Activated CD8-positive, alpha-beta memory T cell treated with anti-CD3 and anti-CD28 coated beads for 36 hours (primary cell): ENCODE measurements around the gene B3GAT1. TPM values are rescaled to one million over a fixed set of nuclear protein-coding genes. Genes with fewer than 3 reads are reported as not detected.
"Not testable (repeated sequence)": the region's sequence is repeated elsewhere in the genome, so short reads cannot be mapped to it uniquely, and the experiment has no call there.

Experiments used
- CTCF ChIA-PET: fragments of 350-600 bp; sonication (Branson Sonifier 250); formaldehyde crosslinking; loops from one replicate; lab custom pipeline; 2021; ENCODE audit warnings: antibody characterized with exemption; lab: Charles Lee
- POLR2A ChIA-PET: fragments of 350-600 bp; sonication (Branson Sonifier 250); formaldehyde crosslinking; loops from one replicate; lab custom pipeline; 2021; ENCODE audit warnings: antibody characterized with exemption; lab: Charles Lee
- total RNA-seq, 2 experiments: library from RNA; stranded (reverse); gene quantifications; one replicate each; pipeline ENCODE4 v1.2.3, GENCODE V29; 2021

Gene B3GAT1
- total RNA-seq, 2 experiments from 2014 or later = 0.15 to 0.19 TPM

- CTCF ChIA-PET = no interaction called here
- POLR2A ChIA-PET = no interaction called here
Measured at GRCh38 chr11:134346976-134347350, 65.1 kb downstream of the B3GAT1 start.

- POLR2A ChIA-PET = no interaction called here
- CTCF ChIA-PET = interaction anchor here (1.0 kb wide), 1 partner anchor 11 kb away, joined by 3 read pairs; no protein-coding TSS in a partner anchor
Measured at GRCh38 chr11:134346101-134346975, 65.7 kb downstream of the B3GAT1 start.

- CTCF ChIA-PET = interaction anchor here (1.0 kb wide), 1 partner anchor 10 kb away, joined by 3 read pairs; no protein-coding TSS in a partner anchor
Measured at GRCh38 chr11:134345237-134345550, 66.8 kb downstream of the B3GAT1 start.

GRCh38 chr11:134344497-134345236 is 67.4 kb downstream of the B3GAT1 start:
- POLR2A ChIA-PET = not testable (repeated sequence)
- CTCF ChIA-PET = interaction anchor here (1.0 kb wide), 1 partner anchor 9 kb away, joined by 3 read pairs; no protein-coding TSS in a partner anchor

More at GRCh38 chr11:134345237-134345550, 66.8 kb downstream of the B3GAT1 start:
- POLR2A ChIA-PET = no interaction called here

- ChIA-PET POLR2A (no interaction called here), CTCF (no interaction called here)
Measured at GRCh38 chr11:134343646-134344045, 68.4 kb downstream of the B3GAT1 start.

DNA sequence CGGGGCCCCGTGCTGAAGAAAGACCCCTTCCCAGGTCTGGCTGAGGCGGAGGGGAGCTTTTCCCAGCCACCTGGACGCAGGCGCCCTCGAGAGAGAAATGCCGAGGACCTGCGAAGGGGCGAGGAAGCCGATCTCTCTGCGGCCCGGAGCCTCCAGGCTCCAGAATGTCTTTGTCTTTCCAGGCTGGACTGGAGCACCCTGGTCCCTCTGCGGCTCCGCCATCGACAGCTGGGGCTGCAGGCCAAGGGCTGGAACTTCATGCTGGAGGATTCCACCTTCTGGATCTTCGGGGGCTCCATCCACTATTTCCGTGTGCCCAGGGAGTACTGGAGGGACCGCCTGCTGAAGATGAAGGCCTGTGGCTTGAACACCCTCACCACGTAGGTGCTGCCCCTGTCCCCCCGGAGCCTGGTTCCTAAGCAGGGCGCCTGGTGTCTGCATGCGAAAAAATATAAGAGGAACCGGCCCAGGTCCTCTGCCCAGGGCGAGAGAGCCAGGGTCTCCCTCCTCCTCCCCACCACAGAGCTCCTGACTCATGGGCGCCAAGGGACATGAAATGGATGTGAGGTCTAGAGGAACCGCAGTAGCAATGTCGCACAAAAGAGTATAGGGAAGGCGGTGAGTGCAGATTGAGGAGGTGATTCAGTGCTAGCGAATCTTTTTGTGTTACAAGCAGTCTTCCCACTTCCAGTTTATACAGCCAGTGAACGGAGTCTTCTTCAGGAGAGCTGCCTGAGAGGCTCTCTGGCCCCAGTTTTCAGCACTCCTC is 69.3 kb downstream of the B3GAT1 start:
- ChIA-PET POLR2A (no interaction called here), CTCF (no interaction called here)

DNA sequence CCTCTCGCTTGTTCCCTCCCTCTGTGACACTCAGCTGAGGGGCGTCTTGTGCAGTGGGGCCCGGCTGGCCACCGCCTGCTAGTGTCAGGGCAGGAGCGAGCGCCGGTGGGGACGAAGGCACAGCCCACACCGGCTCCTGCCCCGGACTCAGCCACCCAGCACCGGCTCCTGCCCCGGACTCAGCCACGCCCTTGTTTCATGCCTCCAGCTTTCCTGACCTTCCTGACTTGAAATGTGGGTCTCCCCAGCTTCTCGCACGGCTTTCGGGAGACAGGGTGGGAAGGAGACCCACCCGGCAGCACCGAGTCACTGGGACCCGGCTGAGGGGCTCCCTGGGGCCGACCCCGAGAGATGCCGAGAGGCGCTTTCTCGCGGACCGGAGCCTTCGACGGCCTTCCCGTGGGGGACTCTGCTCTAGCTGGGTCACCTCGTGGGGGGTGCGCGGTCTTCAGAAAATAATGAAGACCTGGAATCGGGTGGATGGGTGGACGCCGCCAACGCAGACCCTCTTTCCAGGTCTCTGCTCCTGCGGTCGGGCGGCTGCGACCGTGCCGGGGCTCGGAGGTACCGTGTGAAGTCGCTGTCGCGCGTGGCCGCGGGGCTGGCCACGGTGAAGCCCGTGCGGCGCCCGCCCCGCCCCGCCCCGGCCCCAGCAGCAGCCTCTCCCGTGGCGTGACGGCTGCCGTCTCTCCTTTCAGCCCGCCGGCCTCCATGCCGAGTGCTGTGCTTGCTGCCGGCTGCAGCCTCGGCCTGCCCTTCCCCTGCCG is 70.1 kb downstream of the B3GAT1 start:
- ChIA-PET POLR2A (interaction anchor here (0.7 kb wide), 1 partner anchor 131 kb away, joined by 3 read pairs; no protein-coding TSS in a partner anchor), CTCF (interaction anchor here (0.6 kb wide), 1 partner anchor 16 kb away, joined by 3 read pairs; no protein-coding TSS in a partner anchor)

DNA sequence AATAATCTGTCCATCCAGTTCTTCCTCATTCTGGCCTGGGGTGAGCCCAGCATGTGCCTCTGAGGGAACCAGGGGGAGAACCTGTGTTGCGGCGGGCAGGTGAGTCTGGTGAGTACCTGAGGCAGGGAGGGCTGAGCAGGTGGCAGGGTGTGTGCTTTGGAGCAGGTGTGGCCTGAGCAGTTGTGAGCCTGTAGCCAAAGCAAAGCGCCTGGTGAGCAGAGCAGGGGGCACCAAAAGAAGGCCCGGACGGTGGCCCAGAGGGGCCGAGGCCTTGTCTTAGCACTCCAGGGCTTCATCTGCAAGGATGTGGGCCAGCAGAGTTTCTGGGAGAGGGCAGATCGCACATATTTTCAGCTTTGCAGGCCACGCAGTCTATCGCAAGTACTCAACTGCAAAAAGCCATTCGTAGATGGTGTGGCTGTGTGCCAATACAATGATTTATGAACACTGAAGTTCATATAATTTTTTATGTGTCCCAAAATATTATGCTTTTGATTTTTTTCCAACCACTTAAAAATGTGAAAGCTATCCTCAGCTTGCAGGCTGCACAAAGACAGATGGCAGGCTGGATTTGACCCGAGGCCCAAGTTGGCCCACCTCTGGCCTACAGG is 71.6 kb downstream of the B3GAT1 start:
- ChIA-PET POLR2A (no interaction called here), CTCF (no interaction called here)

DNA sequence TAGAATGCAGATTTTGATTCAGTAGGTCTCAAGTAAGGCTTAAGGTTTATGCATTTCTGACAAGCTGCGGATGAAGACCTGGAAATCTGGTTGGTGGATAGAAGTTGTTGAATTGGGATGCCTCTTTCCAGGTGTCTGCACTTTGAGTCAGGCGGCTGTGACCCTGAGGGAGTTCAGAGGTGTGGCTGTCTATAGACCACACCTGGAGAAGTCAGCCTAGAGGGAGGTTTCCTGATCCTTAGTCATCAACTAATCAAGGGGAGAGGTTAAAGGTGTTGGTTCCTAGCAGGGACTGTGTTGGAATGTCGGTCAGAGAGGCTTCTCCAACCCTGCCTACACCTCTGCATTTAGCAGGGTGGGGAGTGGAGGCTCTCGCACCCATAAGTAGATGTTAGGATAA is 72.3 kb downstream of the B3GAT1 start:
- ChIA-PET POLR2A (no interaction called here), CTCF (no interaction called here)

- CTCF ChIA-PET = no interaction called here
- POLR2A ChIA-PET = no interaction called here
Measured at GRCh38 chr11:134338654-134339053, 73.4 kb downstream of the B3GAT1 start.

DNA sequence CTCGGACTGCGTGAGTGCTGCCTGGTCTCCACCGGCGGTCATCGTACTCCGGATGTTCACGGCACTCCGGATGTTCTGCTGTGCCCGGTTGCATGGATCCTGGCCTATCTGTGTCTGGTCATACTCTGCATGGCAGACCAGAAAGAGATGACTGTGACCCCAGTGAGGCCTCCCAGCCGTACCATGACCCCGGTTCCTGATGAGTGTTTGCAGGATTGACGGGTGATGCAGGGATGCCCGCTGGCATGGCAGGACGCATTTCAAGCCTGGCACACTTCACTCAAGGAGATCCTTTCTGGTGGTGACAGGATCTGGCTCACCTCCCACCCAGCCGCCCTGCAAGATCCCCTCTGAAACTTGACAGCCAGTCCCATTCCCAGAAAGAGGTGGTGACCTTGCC is 74.0 kb downstream of the B3GAT1 start:
- POLR2A ChIA-PET = no interaction called here

DNA sequence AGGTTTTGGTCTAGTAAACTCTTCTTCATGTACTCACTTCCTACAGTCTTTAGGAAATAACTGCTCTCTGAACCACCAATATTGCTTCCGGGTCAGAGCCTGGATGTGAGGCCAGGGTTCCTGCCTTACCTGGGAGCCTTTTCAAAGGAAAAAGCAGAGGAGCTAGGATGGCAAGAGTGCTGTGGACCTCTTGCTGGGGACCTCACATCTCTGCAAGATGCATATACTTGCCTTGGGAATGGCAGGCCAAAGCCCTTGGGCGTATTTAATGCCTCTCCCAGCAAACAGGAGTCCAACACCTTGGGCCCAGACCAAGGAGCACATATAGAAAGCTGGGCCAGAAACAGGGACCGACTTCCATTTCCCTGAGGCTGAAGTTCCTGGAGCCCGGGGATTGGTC is 75.0 kb downstream of the B3GAT1 start:
- POLR2A ChIA-PET = no interaction called here
- CTCF ChIA-PET = no interaction called here

More for the DNA sequence above, 74.0 kb downstream of the B3GAT1 start:
- CTCF ChIA-PET = no interaction called here

DNA sequence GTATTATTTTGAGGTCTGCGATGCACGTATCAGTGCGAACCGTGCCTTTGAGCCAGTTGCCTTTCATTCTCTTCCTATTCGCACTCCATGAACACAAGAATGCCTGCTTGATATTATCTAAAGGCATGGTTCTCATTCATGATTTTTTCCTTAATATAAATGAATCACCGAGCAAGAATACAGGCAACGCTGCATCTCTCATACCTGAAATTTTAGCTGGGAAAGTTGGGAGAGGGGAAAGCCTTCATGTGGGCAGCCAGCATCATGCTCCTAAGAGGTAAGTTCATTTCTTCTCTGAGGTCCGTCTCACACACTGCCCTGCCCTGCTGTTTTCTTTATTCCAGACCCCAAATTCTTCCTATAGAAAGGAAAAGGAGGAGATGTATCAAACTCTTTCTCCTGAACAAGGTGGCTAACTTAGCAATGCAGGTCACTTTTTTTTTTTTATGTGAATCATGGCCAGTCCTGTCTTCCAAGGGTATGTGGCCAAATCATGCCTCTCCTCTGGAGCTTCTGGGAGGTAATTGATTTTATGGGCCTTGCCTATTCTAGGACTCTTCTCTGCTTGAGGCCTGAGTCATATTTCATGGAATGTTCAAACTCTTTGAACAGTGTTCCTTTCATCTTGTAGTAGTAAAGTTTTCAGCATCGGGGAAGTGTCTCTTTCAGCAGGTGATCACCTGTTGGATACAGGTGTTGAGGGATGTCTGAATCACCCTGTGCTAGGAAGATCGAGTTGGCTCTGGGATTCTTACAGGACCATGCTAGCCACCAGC is 77.1 kb downstream of the B3GAT1 start:
- POLR2A ChIA-PET = no interaction called here
- CTCF ChIA-PET = interaction anchor here (0.8 kb wide), 1 partner anchor 10 kb away, joined by 3 read pairs; no protein-coding TSS in a partner anchor

DNA sequence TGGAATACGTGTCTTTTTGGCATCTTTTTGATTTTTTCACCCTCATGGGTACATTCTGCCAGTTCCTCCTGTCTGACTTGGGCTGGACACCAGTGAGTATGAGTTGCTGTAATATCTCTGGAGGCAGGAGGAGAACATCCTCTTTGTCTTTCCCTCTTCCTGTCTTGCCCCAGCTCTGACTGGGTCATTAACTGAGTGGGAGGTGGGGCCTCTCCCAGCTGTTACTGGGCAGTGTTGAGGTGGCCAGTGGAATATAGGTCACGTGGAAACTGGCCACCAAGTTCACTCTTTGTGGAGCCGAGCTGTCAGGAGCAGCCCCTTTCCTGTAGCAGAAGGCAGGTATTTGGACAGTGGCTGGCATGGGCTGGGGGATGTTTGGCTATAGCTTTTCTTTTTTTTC is 78.1 kb downstream of the B3GAT1 start:
- ChIA-PET CTCF (no interaction called here), POLR2A (interaction anchor here (0.6 kb wide), 1 partner anchor 58 kb away, joined by 3 read pairs; the partner anchor contains the start of gene GLB1L3)

- CTCF ChIA-PET = no interaction called here
- POLR2A ChIA-PET = interaction anchor here (0.6 kb wide), 1 partner anchor 57 kb away, joined by 3 read pairs; the partner anchor contains the start of gene GLB1L3
Measured at GRCh38 chr11:134333312-134333711, 78.7 kb downstream of the B3GAT1 start.

- CTCF ChIA-PET = no interaction called here
- POLR2A ChIA-PET = interaction anchor here (1.1 kb wide), 1 partner anchor 57 kb away, joined by 5 read pairs; the partner anchor contains the start of gene GLB1L3
Measured at GRCh38 chr11:134332782-134333181, 79.3 kb downstream of the B3GAT1 start.

DNA sequence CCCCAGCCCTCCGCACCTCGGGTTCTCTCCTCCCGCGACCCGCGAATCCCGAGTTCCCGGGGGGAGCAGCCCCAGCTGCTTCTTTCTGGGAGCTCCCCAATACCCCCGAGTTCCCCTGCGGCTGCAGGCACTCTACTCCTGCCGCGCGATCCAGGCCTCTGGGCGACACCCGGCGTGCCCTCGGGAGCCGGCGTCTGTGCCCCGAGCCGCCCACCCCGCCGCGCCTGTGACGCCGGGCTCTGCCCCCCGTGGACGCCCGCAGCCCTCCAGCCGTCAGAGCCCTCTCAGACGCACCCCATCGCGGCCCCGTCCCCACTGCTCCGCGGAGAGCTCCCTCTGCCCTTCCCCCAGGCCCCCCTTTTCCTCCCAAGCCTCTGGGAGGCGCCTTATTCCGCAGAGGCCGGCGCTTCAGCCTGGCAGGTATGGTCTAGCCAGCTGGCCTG is 79.8 kb downstream of the B3GAT1 start:
- POLR2A ChIA-PET = interaction anchor here (1.1 kb wide), 1 partner anchor 56 kb away, joined by 5 read pairs; the partner anchor contains the start of gene GLB1L3

More for the DNA sequence above, 79.8 kb downstream of the B3GAT1 start:
- CTCF ChIA-PET = no interaction called here
